Loucy (cell line): ENCODE results near the gene TUBA8.
"Not testable (repeated sequence)": the region's sequence is repeated elsewhere in the genome, so short reads cannot be mapped to it uniquely, and the experiment has no call there.

ENCODE experiments used
- H2AFZ ChIP-seq: fragments of 200-600 bp; sonication (generic); 2 replicates; pipeline ENCODE4 v1.6.0; 2016; ENCODE audit warnings: antibody characterized with exemption, mild to moderate bottlenecking, low read length, moderate library complexity
- H3F3A ChIP-seq: fragments of 200-600 bp; 2 replicates; pipeline ENCODE4 v1.6.0; 2016; ENCODE audit warnings: antibody characterized with exemption, low read depth, mild to moderate bottlenecking
- H3K27me3 ChIP-seq: fragments of 200-600 bp; sonication (generic); 2 replicates; pipeline ENCODE4 v1.6.1; 2014; ENCODE audit warnings: low read length, mild to moderate bottlenecking; ENCODE audit not compliant: insufficient read depth, poor library complexity, severe bottlenecking
- H3K36me3 ChIP-seq: fragments of 200-600 bp; sonication (generic); 2 replicates; pipeline ENCODE4 v1.6.1; 2016; ENCODE audit warnings: low read length; ENCODE audit not compliant: insufficient read depth
- H3K4me1 ChIP-seq: fragments of 200-600 bp; sonication (generic); 2 replicates; pipeline ENCODE4 v1.5.1; 2014; ENCODE audit warnings: low read length, mild to moderate bottlenecking; ENCODE audit not compliant: insufficient read depth, poor library complexity, severe bottlenecking
- H3K4me2 ChIP-seq: fragments of 200-600 bp; sonication (generic); 2 replicates; pipeline ENCODE4 v1.6.0; 2014; ENCODE audit warnings: antibody characterized with exemption, low read length, low read depth, mild to moderate bottlenecking; ENCODE audit not compliant: poor library complexity, severe bottlenecking
- H3K4me3 ChIP-seq: fragments of 200-600 bp; sonication (generic); 2 replicates; pipeline ENCODE4 v1.5.1; 2014; ENCODE audit warnings: low read length, mild to moderate bottlenecking, mixed read lengths; ENCODE audit not compliant: poor library complexity, severe bottlenecking
- H3K79me2 ChIP-seq: fragments of 200-600 bp; sonication (generic); 2 replicates; pipeline ENCODE4 v1.6.1; 2014; ENCODE audit warnings: low read length; ENCODE audit not compliant: insufficient read depth
- H3K9ac ChIP-seq: fragments of 200-600 bp; sonication (generic); 2 replicates; pipeline ENCODE4 v1.6.0; 2014; ENCODE audit warnings: mild to moderate bottlenecking, low read depth, low read length, moderate library complexity; ENCODE audit not compliant: poor library complexity, severe bottlenecking
- H3K9me2 ChIP-seq: fragments of 200-600 bp; sonication (generic); replicated peaks from 2 replicates; pipeline ENCODE4 v1.6.1; 2016; ENCODE audit warnings: low read depth, low read length, mixed read lengths
- H3K9me3 ChIP-seq: fragments of 200-600 bp; sonication (generic); 2 replicates; pipeline ENCODE4 v1.6.1; 2014; ENCODE audit warnings: mild to moderate bottlenecking, antibody characterized with exemption, low read length, low read depth; ENCODE audit not compliant: insufficient read depth
- H4K20me1 ChIP-seq: fragments of 200-600 bp; sonication (generic); 2 replicates; pipeline ENCODE4 v1.6.0; 2014; ENCODE audit warnings: antibody characterized with exemption, low read length, mild to moderate bottlenecking; ENCODE audit not compliant: insufficient read depth, poor library complexity, severe bottlenecking
- EZH2phosphoT487 ChIP-seq: fragments of 200-600 bp; IDR thresholded peaks from 2 replicates; pipeline ENCODE4 v1.6.1; 2018; ENCODE audit warnings: antibody characterized with exemption, mild to moderate bottlenecking, moderate library complexity, borderline replicate concordance
- TF ChIP-seq, protein P1 (sequence below): fragments of 200-600 bp; sonication (generic); conservative IDR thresholded peaks from 2 replicates; pipeline ENCODE4 v1.5.1; 2014; ENCODE audit warnings: mild to moderate bottlenecking, antibody characterized with exemption, low read length

TUBA8 gene

DNA sequence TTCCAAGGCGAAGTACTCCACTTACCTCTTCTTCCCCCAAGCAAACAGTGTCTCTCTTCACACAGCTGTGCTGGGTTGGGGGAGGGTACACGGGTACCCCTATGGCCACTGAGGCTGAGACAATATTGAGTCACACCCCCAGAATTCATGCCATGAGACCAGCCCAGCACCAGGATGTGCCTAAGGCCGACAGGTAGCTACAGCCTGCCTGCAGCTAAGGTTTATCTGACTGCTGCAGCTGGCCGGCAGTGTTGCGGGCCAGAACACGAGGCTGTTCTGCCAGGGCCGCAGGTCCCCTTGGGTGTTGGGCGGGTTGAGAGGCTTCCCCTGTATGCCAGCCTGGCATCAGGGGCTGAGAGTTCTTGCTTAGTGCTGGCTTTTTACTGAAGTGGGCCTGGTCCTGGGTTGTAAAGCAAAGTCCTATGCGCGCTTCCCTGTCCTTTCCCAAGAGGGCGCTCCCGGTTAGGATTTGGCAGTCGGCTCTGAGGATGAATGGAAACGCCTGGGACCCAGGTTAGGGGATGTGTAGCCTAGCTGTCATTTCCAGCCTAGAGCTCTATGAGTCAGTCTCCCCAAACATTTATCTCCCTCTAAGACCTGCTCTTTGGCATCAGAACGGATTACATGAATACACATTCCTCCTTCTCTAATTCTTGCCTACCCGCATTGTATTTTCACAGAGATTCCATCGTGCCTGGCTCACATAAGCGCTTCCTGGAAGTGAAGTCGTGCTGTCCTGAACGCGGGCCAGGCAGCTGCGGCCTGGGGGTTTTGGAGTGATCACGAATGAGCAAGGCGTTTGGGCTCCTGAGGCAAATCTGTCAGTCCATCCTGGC, 46.5 kb downstream of the TUBA8 start:
- Histone ChIP-seq H3K79me2 (peaks cover 20% of the 10 kb centered on the region), H3K4me2 (no peak overlapping the region), H3F3A (no peaks in the 10 kb centered on the region), H2AFZ (no peak overlapping the region), H3K9me3 (no peaks in the 10 kb centered on the region), H3K9ac (no peak overlapping the region), H3K27me3 (no peaks in the 10 kb centered on the region), H3K4me3 (no peak overlapping the region), H4K20me1 (no peaks in the 10 kb centered on the region), H3K36me3 (no peaks in the 10 kb centered on the region; the same call in 1 of the 2 replicates), H3K4me1 (peaks cover 8% of the 10 kb centered on the region), H3K9me2 (no peaks in the 10 kb centered on the region)
- no peak for TF ChIP-seq EZH2phosphoT487
- TF ChIP-seq, protein P1, sequence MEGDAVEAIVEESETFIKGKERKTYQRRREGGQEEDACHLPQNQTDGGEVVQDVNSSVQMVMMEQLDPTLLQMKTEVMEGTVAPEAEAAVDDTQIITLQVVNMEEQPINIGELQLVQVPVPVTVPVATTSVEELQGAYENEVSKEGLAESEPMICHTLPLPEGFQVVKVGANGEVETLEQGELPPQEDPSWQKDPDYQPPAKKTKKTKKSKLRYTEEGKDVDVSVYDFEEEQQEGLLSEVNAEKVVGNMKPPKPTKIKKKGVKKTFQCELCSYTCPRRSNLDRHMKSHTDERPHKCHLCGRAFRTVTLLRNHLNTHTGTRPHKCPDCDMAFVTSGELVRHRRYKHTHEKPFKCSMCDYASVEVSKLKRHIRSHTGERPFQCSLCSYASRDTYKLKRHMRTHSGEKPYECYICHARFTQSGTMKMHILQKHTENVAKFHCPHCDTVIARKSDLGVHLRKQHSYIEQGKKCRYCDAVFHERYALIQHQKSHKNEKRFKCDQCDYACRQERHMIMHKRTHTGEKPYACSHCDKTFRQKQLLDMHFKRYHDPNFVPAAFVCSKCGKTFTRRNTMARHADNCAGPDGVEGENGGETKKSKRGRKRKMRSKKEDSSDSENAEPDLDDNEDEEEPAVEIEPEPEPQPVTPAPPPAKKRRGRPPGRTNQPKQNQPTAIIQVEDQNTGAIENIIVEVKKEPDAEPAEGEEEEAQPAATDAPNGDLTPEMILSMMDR: peak; percentile 72

DNA sequence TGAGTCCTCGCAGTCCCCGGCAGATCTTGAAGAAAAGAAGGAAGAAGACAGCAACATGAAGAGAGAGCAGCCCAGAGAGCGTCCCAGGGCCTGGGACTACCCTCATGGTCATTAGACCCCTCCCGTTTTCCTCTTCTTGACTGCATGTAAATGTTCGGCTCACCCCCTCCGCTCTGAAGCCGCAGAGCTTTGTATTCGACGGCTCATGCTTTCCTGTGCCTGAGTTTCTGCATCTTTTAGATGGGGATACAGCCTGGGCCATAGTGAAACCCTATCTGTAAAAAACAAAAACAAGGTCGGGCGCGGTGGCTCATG, 47.1 kb downstream of the TUBA8 start:
- Histone ChIP-seq H2AFZ (no peak overlapping the region), H3K4me3 (no peak overlapping the region), H3K9ac (no peak overlapping the region), H3K79me2 (peaks cover 14% of the 10 kb centered on the region; the same call in 1 of the 2 replicates), H3K9me3 (no peaks in the 10 kb centered on the region), H4K20me1 (no peaks in the 10 kb centered on the region), H3K27me3 (no peaks in the 10 kb centered on the region), H3K9me2 (no peaks in the 10 kb centered on the region), H3F3A (no peaks in the 10 kb centered on the region), H3K4me2 (no peak overlapping the region), H3K4me1 (peaks cover 2% of the 10 kb centered on the region), H3K36me3 (no peaks in the 10 kb centered on the region; the same call in 1 of the 2 replicates)
- TF ChIP-seq, protein P1: no peak
- no peak for TF ChIP-seq EZH2phosphoT487

- not testable (repeated sequence) for H3K9me3 ChIP-seq, H2AFZ ChIP-seq, H3K4me2 ChIP-seq, H3K79me2 ChIP-seq, H3K4me1 ChIP-seq, H3K4me3 ChIP-seq, H3F3A ChIP-seq, H3K36me3 ChIP-seq, H4K20me1 ChIP-seq, H3K9ac ChIP-seq, H3K9me2 ChIP-seq, H3K27me3 ChIP-seq
Measured at GRCh38 chr22:18160641-18161040, 50.0 kb downstream of the TUBA8 start.

- not testable (repeated sequence) for H3K79me2 ChIP-seq, H3K4me2 ChIP-seq, H3K4me1 ChIP-seq, H3K9ac ChIP-seq, H3K27me3 ChIP-seq, H4K20me1 ChIP-seq, H3K9me3 ChIP-seq, H3K36me3 ChIP-seq, H3K4me3 ChIP-seq, H3K9me2 ChIP-seq, H3F3A ChIP-seq, H2AFZ ChIP-seq
Measured at GRCh38 chr22:18163843-18164242, 53.2 kb downstream of the TUBA8 start.

DNA sequence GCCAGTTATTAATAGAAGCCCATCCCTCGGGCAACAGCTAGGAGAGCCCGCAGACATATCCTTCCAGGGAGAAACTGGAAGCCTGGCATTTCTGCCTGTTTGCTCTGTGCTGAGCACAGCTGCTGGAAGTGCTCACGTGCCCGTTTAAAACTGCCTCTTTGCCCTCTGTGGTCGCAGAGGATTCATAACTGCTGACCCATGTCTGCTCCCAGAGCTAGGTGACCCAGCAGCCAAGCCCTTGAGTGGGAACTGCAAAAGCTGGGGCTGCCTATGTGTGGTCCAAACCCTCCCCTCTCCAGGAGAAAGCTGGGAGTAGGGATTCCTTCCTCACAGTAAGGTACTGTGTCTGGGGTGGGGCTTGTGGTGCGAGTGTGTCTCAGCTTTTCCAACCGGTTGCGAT, 54.0 kb downstream of the TUBA8 start:
- H3K9ac ChIP-seq: not testable (repeated sequence)

DNA sequence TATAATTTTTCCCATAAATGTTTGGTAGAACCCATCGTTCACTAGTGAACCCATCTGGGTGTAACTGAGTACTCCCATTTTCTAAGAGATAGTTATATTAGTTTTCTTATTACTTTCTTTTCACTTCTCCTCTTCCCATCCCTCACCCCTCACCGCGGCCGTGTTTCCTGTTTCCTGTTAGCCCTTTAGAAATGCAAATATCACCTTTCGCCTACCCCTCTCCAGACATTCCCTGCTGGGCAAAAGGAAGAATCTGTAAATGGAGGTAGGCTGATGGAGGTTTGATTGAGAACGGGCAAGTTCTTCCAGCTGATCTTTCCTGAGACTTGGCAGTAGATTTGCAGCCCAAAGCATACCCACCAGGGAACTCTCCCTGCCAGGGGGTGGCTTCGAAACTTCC, 54.7 kb downstream of the TUBA8 start:
- H2AFZ ChIP-seq, H3K9me2 ChIP-seq, H3K9me3 ChIP-seq, H3K4me3 ChIP-seq, H3K4me2 ChIP-seq, H3K4me1 ChIP-seq, H3K9ac ChIP-seq, H4K20me1 ChIP-seq, H3K36me3 ChIP-seq, H3F3A ChIP-seq, H3K79me2 ChIP-seq, H3K27me3 ChIP-seq: not testable (repeated sequence)

More for the DNA sequence above, 54.0 kb downstream of the TUBA8 start:
- H3K9me3 ChIP-seq, H3K4me2 ChIP-seq, H3K79me2 ChIP-seq, H2AFZ ChIP-seq, H3K36me3 ChIP-seq, H4K20me1 ChIP-seq, H3K4me1 ChIP-seq, H3K27me3 ChIP-seq, H3K9me2 ChIP-seq, H3K4me3 ChIP-seq, H3F3A ChIP-seq: not testable (repeated sequence)
